Epidermal melanocyte (primary cell): ENCODE measurements around the gene CSTPP1.
"Not testable (repeated sequence)": the region's sequence is repeated elsewhere in the genome, so short reads cannot be mapped to it uniquely, and the experiment has no call there.

Experiments
- DNase-seq: peaks from one replicate; pipeline ENCODE4 v3.0.0; 2011; ENCODE audit warnings: low spot score; ENCODE audit not compliant: insufficient read length

Gene CSTPP1

GRCh38 chr11:46912526-46913150 lies 23.9 kb upstream of the CSTPP1 start:
- no peak for DNase-seq

GRCh38 chr11:46913484-46913883 lies 23.1 kb upstream of the CSTPP1 start:
- no peak for DNase-seq

- DNase-seq, result peak; percentile 41
Observed at GRCh38 chr11:46914363-46914762, 22.2 kb upstream of the CSTPP1 start.

GRCh38 chr11:46914910-46915309 lies 21.7 kb upstream of the CSTPP1 start:
- DNase-seq, result no peak

- DNase-seq, result peak; percentile 86
Observed at GRCh38 chr11:46916286-46917108, 20.1 kb upstream of the CSTPP1 start.

- DNase-seq, result no peak
Observed at GRCh38 chr11:46917109-46917761, 19.3 kb upstream of the CSTPP1 start.

- no peak for DNase-seq
Observed at GRCh38 chr11:46917762-46918082, 18.8 kb upstream of the CSTPP1 start.

- no peak for DNase-seq
Observed at GRCh38 chr11:46918083-46918787, 18.3 kb upstream of the CSTPP1 start, which contains the start of gene LRP4. Gene LRP4, minus strand, starts transcription at chr11:46918550. Its CDS starts 171 bp downstream, at chr11:46918379.

- no peak for DNase-seq
Observed at GRCh38 chr11:46918788-46919513, 17.6 kb upstream of the CSTPP1 start.

GRCh38 chr11:46920755-46921154 lies 15.8 kb upstream of the CSTPP1 start:
- peak; percentile 78 for DNase-seq

GRCh38 chr11:46927928-46928327 lies 8.6 kb upstream of the CSTPP1 start:
- DNase-seq, result not testable (repeated sequence)

GRCh38 chr11:46928701-46929100 lies 7.9 kb upstream of the CSTPP1 start:
- not testable (repeated sequence) for DNase-seq

GRCh38 chr11:46930089-46930488 lies 6.5 kb upstream of the CSTPP1 start:
- no peak for DNase-seq

GRCh38 chr11:46942172-46942571 lies 5.6 kb downstream of the CSTPP1 start:
- no peak for DNase-seq

- no peak for DNase-seq
Observed at GRCh38 chr11:46944356-46945075, 8.0 kb downstream of the CSTPP1 start.

GRCh38 chr11:46947399-46948077 lies 11.0 kb downstream of the CSTPP1 start:
- DNase-seq, result no peak

- DNase-seq, result peak; percentile 48
Observed at GRCh38 chr11:46948378-46949131, 12.0 kb downstream of the CSTPP1 start.

GRCh38 chr11:46949297-46949696 lies 12.7 kb downstream of the CSTPP1 start:
- DNase-seq, result no peak

GRCh38 chr11:46951864-46952263 lies 15.3 kb downstream of the CSTPP1 start:
- no peak for DNase-seq
